GM12873 (cell line): Measurements from ENCODE around the gene ENDOV.

Experiments used
- CTCF ChIP-seq: IDR thresholded peaks from 2 replicates; pipeline ENCODE4 v1.5.1; 2012; ENCODE audit warnings: low read depth, mild to moderate bottlenecking, moderate library complexity, low read length, control low read depth; ENCODE audit not compliant: insufficient read depth; ENCODE audit errors: missing control alignments

Gene ENDOV

GRCh38 chr17:80431246-80432195, 16.6 kb downstream of the ENDOV start:
- TF ChIP-seq CTCF: no peak

- no peak for TF ChIP-seq CTCF
Measured at GRCh38 chr17:80432350-80432955, 17.5 kb downstream of the ENDOV start.

- no peak for TF ChIP-seq CTCF
Measured at GRCh38 chr17:80432961-80433550, 18.1 kb downstream of the ENDOV start.

GRCh38 chr17:80433916-80434666, 19.1 kb downstream of the ENDOV start:
- TF ChIP-seq CTCF: no peak

- no peak for TF ChIP-seq CTCF
Measured at GRCh38 chr17:80437532-80437931, 22.6 kb downstream of the ENDOV start.

- TF ChIP-seq CTCF: no peak
Measured at GRCh38 chr17:80438806-80439205, 23.8 kb downstream of the ENDOV start.

- TF ChIP-seq CTCF: no peak
Measured at GRCh38 chr17:80439499-80439898, 24.5 kb downstream of the ENDOV start.
